Mucosa of rectum (tissue), 2 donors: ENCODE results near the gene RAD17.

ENCODE experiments used
- H3K27ac ChIP-seq, 2 donors: one replicate each; pipeline ENCODE4 v1.7.0; 2013; ENCODE audit warnings: inconsistent platforms in 2 of 2, low read depth in 2 of 2, low read length in 2 of 2
- H3K27me3 ChIP-seq, 2 donors: one replicate each; pipeline ENCODE4 v1.7.0; 2013; ENCODE audit warnings: low read length in 2 of 2; ENCODE audit not compliant: control insufficient read depth in 2 of 2, insufficient read depth in 2 of 2
- H3K36me3 ChIP-seq, 2 donors: one replicate each; pipeline ENCODE4 v1.7.0; 2013; ENCODE audit warnings: low read length in 2 of 2; ENCODE audit not compliant: control insufficient read depth in 2 of 2, insufficient read depth in 2 of 2
- H3K4me1 ChIP-seq, 2 donors: one replicate each; pipeline ENCODE4 v1.7.0; 2013; ENCODE audit warnings: low read length in 2 of 2, mild to moderate bottlenecking in 1 of 2; ENCODE audit not compliant: control insufficient read depth in 2 of 2, insufficient read depth in 2 of 2
- H3K4me3 ChIP-seq, 2 donors: one replicate each; pipeline ENCODE4 v1.7.0; 2013; ENCODE audit warnings: low read length in 2 of 2
- H3K9ac ChIP-seq, 2 donors: one replicate each; pipeline ENCODE4 v1.7.0; 2013; ENCODE audit warnings: low read length in 2 of 2, low read depth in 1 of 2, mild to moderate bottlenecking in 1 of 2
- H3K9me3 ChIP-seq, 2 donors: one replicate each; pipeline ENCODE4 v1.7.0; 2013; ENCODE audit warnings: low read length in 2 of 2; ENCODE audit not compliant: control insufficient read depth in 2 of 2
- donor health status: healthy.
- donor health status: Normal muscosa, but diverticular disease.

Gene RAD17

DNA sequence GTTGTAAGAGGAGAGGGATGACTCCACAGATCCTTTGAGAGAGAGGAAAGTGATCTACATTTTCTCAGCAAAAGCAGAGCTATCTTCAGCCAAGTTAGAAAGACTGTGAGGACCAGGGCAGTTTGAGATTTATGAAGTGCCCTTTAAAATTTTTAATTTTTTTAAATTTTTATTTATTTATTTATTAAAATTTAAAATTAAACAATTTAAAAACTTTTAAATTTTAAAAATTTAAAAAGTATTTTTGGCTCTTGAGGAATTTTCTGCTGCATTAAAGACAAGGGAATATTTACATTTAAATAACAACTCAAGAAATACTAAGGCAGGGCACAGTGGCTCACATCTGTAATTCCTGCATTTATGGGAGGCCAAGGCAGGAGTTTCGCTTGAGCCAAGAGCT lies 92.6 kb downstream of the RAD17 start:
- Histone ChIP-seq H3K27ac (no peak overlapping the region), H3K27me3 (no peaks in the 10 kb centered on the region), H3K36me3 (no peaks in the 10 kb centered on the region), H3K9ac (no peak overlapping the region), H3K4me1 (no peaks in the 10 kb centered on the region), H3K9me3 (no peaks in the 10 kb centered on the region), H3K4me3 (no peak overlapping the region)
